Sigmoid colon (tissue), 3 donors: Measurements from ENCODE around the gene ITM2C.

Experiments used
- POLR2A ChIP-seq, 2 donors: fragments of 450-650 bp; IDR thresholded peaks; one replicate each; pipeline ENCODE4 v1.6.1; 2016; ENCODE audit warnings: antibody characterized with exemption in 2 of 2, mild to moderate bottlenecking in 2 of 2, moderate library complexity in 2 of 2
- TF ChIP-seq, protein P1 (sequence below), 4 experiments: fragments of 450-650 bp in 3 of 4; fragments of 200-600 bp in 1 of 4; IDR thresholded peaks; one replicate each; pipeline ENCODE4 v1.5.1; 2016 to 2019; ENCODE audit warnings: antibody characterized with exemption in 4 of 4, mild to moderate bottlenecking in 3 of 4, moderate library complexity in 2 of 4

- TF ChIP-seq, protein P1, sequence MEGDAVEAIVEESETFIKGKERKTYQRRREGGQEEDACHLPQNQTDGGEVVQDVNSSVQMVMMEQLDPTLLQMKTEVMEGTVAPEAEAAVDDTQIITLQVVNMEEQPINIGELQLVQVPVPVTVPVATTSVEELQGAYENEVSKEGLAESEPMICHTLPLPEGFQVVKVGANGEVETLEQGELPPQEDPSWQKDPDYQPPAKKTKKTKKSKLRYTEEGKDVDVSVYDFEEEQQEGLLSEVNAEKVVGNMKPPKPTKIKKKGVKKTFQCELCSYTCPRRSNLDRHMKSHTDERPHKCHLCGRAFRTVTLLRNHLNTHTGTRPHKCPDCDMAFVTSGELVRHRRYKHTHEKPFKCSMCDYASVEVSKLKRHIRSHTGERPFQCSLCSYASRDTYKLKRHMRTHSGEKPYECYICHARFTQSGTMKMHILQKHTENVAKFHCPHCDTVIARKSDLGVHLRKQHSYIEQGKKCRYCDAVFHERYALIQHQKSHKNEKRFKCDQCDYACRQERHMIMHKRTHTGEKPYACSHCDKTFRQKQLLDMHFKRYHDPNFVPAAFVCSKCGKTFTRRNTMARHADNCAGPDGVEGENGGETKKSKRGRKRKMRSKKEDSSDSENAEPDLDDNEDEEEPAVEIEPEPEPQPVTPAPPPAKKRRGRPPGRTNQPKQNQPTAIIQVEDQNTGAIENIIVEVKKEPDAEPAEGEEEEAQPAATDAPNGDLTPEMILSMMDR (IDR thresholded peaks at IDR 0.05): no peak
- TF ChIP-seq POLR2A (IDR thresholded peaks at IDR 0.05): no peak
Measured at GRCh38 chr2:230885463-230886130, 20.9 kb downstream of the ITM2C start.
